GM23248 (cell line): ENCODE measurements around the gene SUB1. TPM values are rescaled to one million over a fixed set of nuclear protein-coding genes. Genes with fewer than 3 reads are reported as not detected.
"Not testable (repeated sequence)": the region's sequence is repeated elsewhere in the genome, so short reads cannot be mapped to it uniquely, and the experiment has no call there.

Experiments used
- DNase-seq: peaks from one replicate; pipeline ENCODE4 v3.0.0-alpha.2; 2015
- H2AFZ ChIP-seq: fragments of 200-600 bp; sonication (generic); 2 replicates; pipeline ENCODE4 v1.6.1; 2016; ENCODE audit warnings: antibody characterized with exemption
- H3F3A ChIP-seq: fragments of 200-600 bp; sonication (generic); 2 replicates; pipeline ENCODE4 v1.6.1; 2016; ENCODE audit warnings: mild to moderate bottlenecking, antibody characterized with exemption, mixed run types; ENCODE audit not compliant: insufficient read depth
- H3K27ac ChIP-seq: fragments of 200-600 bp; sonication (generic); 2 replicates; pipeline ENCODE4 v1.5.1; 2016; ENCODE audit warnings: mild to moderate bottlenecking
- H3K27me3 ChIP-seq: fragments of 200-600 bp; sonication (generic); replicated peaks from 2 replicates; pipeline ENCODE4 v1.6.1; 2016; ENCODE audit warnings: mild to moderate bottlenecking; ENCODE audit not compliant: insufficient read depth
- H3K36me3 ChIP-seq: fragments of 200-600 bp; sonication (generic); 2 replicates; pipeline ENCODE4 v1.6.1; 2016; ENCODE audit warnings: low read depth, mild to moderate bottlenecking
- H3K4me1 ChIP-seq: fragments of 200-600 bp; sonication (generic); 2 replicates; pipeline ENCODE4 v1.6.1; 2016; ENCODE audit warnings: mild to moderate bottlenecking; ENCODE audit not compliant: insufficient read depth
- H3K4me2 ChIP-seq: fragments of 200-600 bp; sonication (generic); one replicate; pipeline ENCODE4 v1.6.1; 2016; ENCODE audit warnings: mild to moderate bottlenecking; ENCODE audit not compliant: unreplicated experiment
- H3K4me3 ChIP-seq: fragments of 200-600 bp; sonication (generic); 2 replicates; pipeline ENCODE4 v1.5.1; 2016; ENCODE audit warnings: mild to moderate bottlenecking
- H3K79me2 ChIP-seq: fragments of 200-600 bp; sonication (generic); 2 replicates; pipeline ENCODE4 v1.6.1; 2016; ENCODE audit warnings: mild to moderate bottlenecking; ENCODE audit not compliant: insufficient read depth
- H3K9ac ChIP-seq: fragments of 200-600 bp; sonication (generic); 2 replicates; pipeline ENCODE4 v1.6.1; 2016; ENCODE audit warnings: mild to moderate bottlenecking
- H3K9me2 ChIP-seq: fragments of 200-600 bp; sonication (generic); 2 replicates; pipeline ENCODE4 v1.6.1; 2016; ENCODE audit warnings: mixed run types, mild to moderate bottlenecking, moderate library complexity; ENCODE audit not compliant: insufficient read depth
- H3K9me3 ChIP-seq: fragments of 200-600 bp; sonication (generic); one replicate; pipeline ENCODE4 v1.6.1; 2017; ENCODE audit warnings: low read depth
- H4K20me1 ChIP-seq: fragments of 200-600 bp; sonication (generic); 2 replicates; pipeline ENCODE4 v1.6.0; 2016; ENCODE audit not compliant: insufficient read depth
- EZH2 ChIP-seq: fragments of 200-600 bp; sonication (generic); IDR thresholded peaks from 2 replicates; pipeline ENCODE4 v1.6.1; 2018; ENCODE audit warnings: antibody characterized with exemption, mild to moderate bottlenecking; ENCODE audit not compliant: insufficient read depth, poor library complexity, severe bottlenecking
- EZH2phosphoT487 ChIP-seq: fragments of 200-600 bp; sonication (generic); IDR thresholded peaks from 2 replicates; pipeline ENCODE4 v1.6.1; 2018; ENCODE audit warnings: antibody characterized with exemption, moderate library complexity, mild to moderate bottlenecking, low read depth; ENCODE audit not compliant: insufficient read depth
- WGBS, 2 experiments: methylation state at CpG; one replicate each; pipeline ENCODE4 v1.1.6; 2015 to 2017; ENCODE audit warnings: low lambda C conversion rate in 2 of 2, low coverage in 1 of 2; ENCODE audit errors: missing lambda C conversion rate in 2 of 2; 5-methylcytosine and 5-hydroxymethylcytosine counted together
- in situ Hi-C: fragments of 300-500 bp; cut with MboI; formaldehyde crosslinking; loops from 2 replicates; pipeline ENCODE4 v1.15.0; 2020
- polyA plus RNA-seq: library from polyadenylated mRNA; unstranded; fragments of >200 nt; fragmentation: Nextera tagmentation; extraction: Ambion mirVana; gene quantifications from 2 replicates; pipeline ENCODE4 v1.2.1, GENCODE V29; 2016
- total RNA-seq: library from RNA; depleted of rRNA; stranded (reverse); fragments of >200 nt; shearing (Covaris generic); gene quantifications from 2 replicates; pipeline ENCODE4 v1.2.3, GENCODE V29; 2014

SUB1 gene
- total and polyA plus RNA-seq, 2 experiments from 2014 or later, result 350 to 489 TPM

GRCh38 chr5:32545102-32545800, 40.1 kb upstream of the SUB1 start:
- DNase-seq, result no peak
- WGBS, 2 experiments, result 32 to 34% methylated on average over 12 of the region's 12 CpGs
- Histone ChIP-seq H3K4me2 (no peak overlapping the region), H3K9me3 (no peaks in the 10 kb centered on the region), H3K79me2 (no peaks in the 10 kb centered on the region), H3K9me2 (no peaks in the 10 kb centered on the region), H3K9ac (no peak overlapping the region), H4K20me1 (no peaks in the 10 kb centered on the region), H3K4me1 (no peaks in the 10 kb centered on the region), H3K27me3 (no peaks in the 10 kb centered on the region), H3K4me3 (no peak overlapping the region), H2AFZ (no peak overlapping the region), H3F3A (no peaks in the 10 kb centered on the region), H3K27ac (no peak overlapping the region), H3K36me3 (no peaks in the 10 kb centered on the region)
- in situ Hi-C loops, result no loop called here
- no peak for TF ChIP-seq EZH2
- no peak for TF ChIP-seq EZH2phosphoT487

GRCh38 chr5:32551194-32551593, 34.2 kb upstream of the SUB1 start:
- Histone ChIP-seq H3K79me2 (no peaks in the 10 kb centered on the region), H3K27ac (no peak overlapping the region), H3K9me2 (no peaks in the 10 kb centered on the region), H3K9me3 (no peaks in the 10 kb centered on the region), H2AFZ (no peak overlapping the region), H3K27me3 (no peaks in the 10 kb centered on the region), H3K9ac (no peak overlapping the region), H4K20me1 (no peaks in the 10 kb centered on the region), H3K4me3 (no peak overlapping the region), H3K36me3 (no peaks in the 10 kb centered on the region), H3K4me2 (no peak overlapping the region), H3F3A (no peaks in the 10 kb centered on the region), H3K4me1 (no peaks in the 10 kb centered on the region)
- TF ChIP-seq EZH2 (no peak), EZH2phosphoT487 (no peak)
- in situ Hi-C loops, result no loop called here
- WGBS, 2 experiments, result 45 to 54% methylated on average over 3 of the region's 3 CpGs
- DNase-seq, result no peak

- no peaks in the 10 kb centered on the region for H3F3A ChIP-seq
- H3K27me3 ChIP-seq, result no peaks in the 10 kb centered on the region
- TF ChIP-seq EZH2phosphoT487, result no peak
- H3K9me2 ChIP-seq, result no peaks in the 10 kb centered on the region
- H3K4me2 ChIP-seq, result no peak overlapping the region
- H3K27ac ChIP-seq, result no peak overlapping the region
- H3K9me3 ChIP-seq, result no peaks in the 10 kb centered on the region
- H3K4me1 ChIP-seq, result no peaks in the 10 kb centered on the region
- DNase-seq, result no peak
- H4K20me1 ChIP-seq, result no peaks in the 10 kb centered on the region
- in situ Hi-C loops, result no loop called here
- no peak overlapping the region for H3K9ac ChIP-seq
- no peaks in the 10 kb centered on the region for H3K79me2 ChIP-seq
- H2AFZ ChIP-seq, result no peak overlapping the region
- 88 to 94% methylated on average over 2 of the region's 2 CpGs for WGBS, 2 experiments
- H3K36me3 ChIP-seq, result no peaks in the 10 kb centered on the region
- H3K4me3 ChIP-seq, result no peak overlapping the region
Observed at GRCh38 chr5:32551865-32552264, 33.5 kb upstream of the SUB1 start.

- H3F3A ChIP-seq, H3K9me2 ChIP-seq, H3K9ac ChIP-seq, in situ Hi-C loops, H3K4me3 ChIP-seq, DNase-seq, H3K36me3 ChIP-seq, H3K9me3 ChIP-seq, H4K20me1 ChIP-seq, H3K79me2 ChIP-seq, H3K27me3 ChIP-seq, H3K27ac ChIP-seq, H3K4me1 ChIP-seq, H2AFZ ChIP-seq, H3K4me2 ChIP-seq: not testable (repeated sequence)
- whole genome bisulfite sequencing, 2 experiments, result 93 to 96% methylated on average over 6 of the region's 6 CpGs
Observed at GRCh38 chr5:32552491-32552890, 32.9 kb upstream of the SUB1 start.

GRCh38 chr5:32552936-32553335, 32.4 kb upstream of the SUB1 start:
- no peak for TF ChIP-seq EZH2phosphoT487
- WGBS, 2 experiments, result 95 to 97% methylated on average over 9 to 10 of the region's 10 CpGs

GRCh38 chr5:32554181-32554780, 31.1 kb upstream of the SUB1 start:
- H3K36me3 ChIP-seq, H3K79me2 ChIP-seq, H3K9me3 ChIP-seq, H3K4me2 ChIP-seq, DNase-seq, H4K20me1 ChIP-seq, H3F3A ChIP-seq, H3K4me1 ChIP-seq, H3K9me2 ChIP-seq, H3K4me3 ChIP-seq, in situ Hi-C loops, H3K27me3 ChIP-seq, H3K27ac ChIP-seq, H2AFZ ChIP-seq, H3K9ac ChIP-seq: not testable (repeated sequence)
- WGBS, 2 experiments, result 78 to 80% methylated on average over 2 of the region's 2 CpGs

More at GRCh38 chr5:32552936-32553335, 32.4 kb upstream of the SUB1 start:
- no peak overlapping the region for H3K27ac ChIP-seq
- no peak overlapping the region for H3K4me3 ChIP-seq
- no peaks in the 10 kb centered on the region for H3K9me2 ChIP-seq
- H3K4me1 ChIP-seq, result no peaks in the 10 kb centered on the region
- no peaks in the 10 kb centered on the region for H3F3A ChIP-seq
- no peaks in the 10 kb centered on the region for H3K79me2 ChIP-seq
- no peak overlapping the region for H3K9ac ChIP-seq
- H3K27me3 ChIP-seq, result no peaks in the 10 kb centered on the region
- no peak overlapping the region for H2AFZ ChIP-seq
- no peak for DNase-seq
- no peaks in the 10 kb centered on the region for H3K9me3 ChIP-seq
- H3K4me2 ChIP-seq, result no peak overlapping the region
- H4K20me1 ChIP-seq, result no peaks in the 10 kb centered on the region
- in situ Hi-C loops, result no loop called here
- no peaks in the 10 kb centered on the region for H3K36me3 ChIP-seq

- H3K4me2 ChIP-seq, H3K36me3 ChIP-seq, H3K27ac ChIP-seq, H3K9me3 ChIP-seq, H3K79me2 ChIP-seq, DNase-seq, H3K4me3 ChIP-seq, H3K9me2 ChIP-seq, H3K27me3 ChIP-seq, H4K20me1 ChIP-seq, H3K9ac ChIP-seq, in situ Hi-C loops, H3K4me1 ChIP-seq, H3F3A ChIP-seq, H2AFZ ChIP-seq: not testable (repeated sequence)
- 69 to 78% methylated on average over 6 of the region's 6 CpGs for WGBS, 2 experiments
Observed at GRCh38 chr5:32556543-32556942, 28.8 kb upstream of the SUB1 start.
